Rectal smooth muscle tissue (tissue), 1 donor: ENCODE data around the gene SPZ1.
"Not testable (repeated sequence)": the region's sequence is repeated elsewhere in the genome, so short reads cannot be mapped to it uniquely, and the experiment has no call there.

Experiments used
- H3K27ac ChIP-seq: one replicate; pipeline ENCODE4 v1.7.0; 2013; ENCODE audit warnings: low read depth, low read length, inconsistent platforms
- H3K27me3 ChIP-seq: one replicate; pipeline ENCODE4 v1.7.0; 2013; ENCODE audit warnings: low read length; ENCODE audit not compliant: control insufficient read depth, insufficient read depth
- H3K36me3 ChIP-seq: one replicate; pipeline ENCODE4 v1.7.0; 2013; ENCODE audit warnings: low read length; ENCODE audit not compliant: control insufficient read depth, insufficient read depth
- H3K4me1 ChIP-seq: one replicate; pipeline ENCODE4 v1.7.0; 2013; ENCODE audit warnings: low read length; ENCODE audit not compliant: control insufficient read depth, insufficient read depth
- H3K4me3 ChIP-seq: one replicate; pipeline ENCODE4 v1.7.0; 2013; ENCODE audit warnings: low read length
- H3K9ac ChIP-seq: one replicate; pipeline ENCODE4 v1.7.0; 2013; ENCODE audit warnings: low read length

The SPZ1 gene

GRCh38 chr5:80300125-80300524, 19.7 kb upstream of the SPZ1 start:
- no peak overlapping the region for H3K9ac ChIP-seq
- H3K4me1 ChIP-seq, result no peaks in the 10 kb centered on the region
- H3K4me3 ChIP-seq, result no peak overlapping the region
- H3K27me3 ChIP-seq, result no peaks in the 10 kb centered on the region
- no peaks in the 10 kb centered on the region for H3K36me3 ChIP-seq
- no peak overlapping the region for H3K27ac ChIP-seq

- H3K27ac ChIP-seq, H3K27me3 ChIP-seq, H3K36me3 ChIP-seq, H3K4me3 ChIP-seq, H3K4me1 ChIP-seq, H3K9ac ChIP-seq: not testable (repeated sequence)
Observed at GRCh38 chr5:80300796-80301195, 19.0 kb upstream of the SPZ1 start.

- H3K27me3 ChIP-seq, H3K27ac ChIP-seq, H3K9ac ChIP-seq, H3K36me3 ChIP-seq, H3K4me3 ChIP-seq, H3K4me1 ChIP-seq: not testable (repeated sequence)
Observed at GRCh38 chr5:80301342-80301741, 18.5 kb upstream of the SPZ1 start.

GRCh38 chr5:80302636-80303035, 17.2 kb upstream of the SPZ1 start:
- Histone ChIP-seq H3K27me3 (no peaks in the 10 kb centered on the region), H3K9ac (no peak overlapping the region), H3K4me1 (no peaks in the 10 kb centered on the region), H3K36me3 (no peaks in the 10 kb centered on the region), H3K27ac (no peak overlapping the region), H3K4me3 (no peak overlapping the region)

GRCh38 chr5:80308526-80308925, 11.3 kb upstream of the SPZ1 start:
- H3K9ac ChIP-seq, result no peak overlapping the region
- H3K36me3 ChIP-seq, result no peaks in the 10 kb centered on the region

GRCh38 chr5:80309871-80310665, 9.7 kb upstream of the SPZ1 start:
- Histone ChIP-seq H3K9ac (no peak overlapping the region), H3K4me3 (no peak overlapping the region), H3K27me3 (no peaks in the 10 kb centered on the region), H3K27ac (no peak overlapping the region), H3K4me1 (no peaks in the 10 kb centered on the region), H3K36me3 (no peaks in the 10 kb centered on the region)

More at GRCh38 chr5:80308526-80308925, 11.3 kb upstream of the SPZ1 start:
- Histone ChIP-seq H3K27me3 (no peaks in the 10 kb centered on the region), H3K27ac (no peak overlapping the region), H3K4me1 (no peaks in the 10 kb centered on the region), H3K4me3 (no peak overlapping the region)

- H3K4me1 ChIP-seq, result no peaks in the 10 kb centered on the region
- no peaks in the 10 kb centered on the region for H3K36me3 ChIP-seq
- no peak overlapping the region for H3K4me3 ChIP-seq
- no peak overlapping the region for H3K27ac ChIP-seq
- H3K9ac ChIP-seq, result no peak overlapping the region
- H3K27me3 ChIP-seq, result no peaks in the 10 kb centered on the region
Observed at GRCh38 chr5:80315244-80315643, 4.6 kb upstream of the SPZ1 start.

GRCh38 chr5:80318212-80318611, 1.6 kb upstream of the SPZ1 start:
- H3K36me3 ChIP-seq, result no peaks in the 10 kb centered on the region
- H3K27ac ChIP-seq, result no peak overlapping the region
- H3K9ac ChIP-seq, result no peak overlapping the region
- no peaks in the 10 kb centered on the region for H3K4me1 ChIP-seq
- no peaks in the 10 kb centered on the region for H3K27me3 ChIP-seq
- H3K4me3 ChIP-seq, result no peak overlapping the region

- Histone ChIP-seq H3K27me3 (no peaks in the 10 kb centered on the region), H3K4me3 (no peak overlapping the region), H3K36me3 (no peaks in the 10 kb centered on the region), H3K4me1 (no peaks in the 10 kb centered on the region), H3K9ac (no peak overlapping the region), H3K27ac (no peak overlapping the region)
Observed at GRCh38 chr5:80324912-80325311, 5.1 kb downstream of the SPZ1 start.

GRCh38 chr5:80326468-80326867, 6.7 kb downstream of the SPZ1 start:
- H3K27ac ChIP-seq, result no peak overlapping the region
- H3K36me3 ChIP-seq, result no peaks in the 10 kb centered on the region
- H3K4me1 ChIP-seq, result no peaks in the 10 kb centered on the region
- no peaks in the 10 kb centered on the region for H3K27me3 ChIP-seq
- H3K4me3 ChIP-seq, result no peak overlapping the region
- no peak overlapping the region for H3K9ac ChIP-seq

- H3K27ac ChIP-seq, result no peak overlapping the region
- no peak overlapping the region for H3K9ac ChIP-seq
- H3K4me1 ChIP-seq, result no peaks in the 10 kb centered on the region
- no peak overlapping the region for H3K4me3 ChIP-seq
- H3K36me3 ChIP-seq, result no peaks in the 10 kb centered on the region
- H3K27me3 ChIP-seq, result no peaks in the 10 kb centered on the region
Observed at GRCh38 chr5:80337379-80337778, 17.6 kb downstream of the SPZ1 start.

- H3K4me1 ChIP-seq, result no peaks in the 10 kb centered on the region
- H3K27ac ChIP-seq, result no peak overlapping the region
- no peaks in the 10 kb centered on the region for H3K27me3 ChIP-seq
- H3K4me3 ChIP-seq, result no peak overlapping the region
- no peaks in the 10 kb centered on the region for H3K36me3 ChIP-seq
- no peak overlapping the region for H3K9ac ChIP-seq
Observed at GRCh38 chr5:80339116-80339515, 19.3 kb downstream of the SPZ1 start.

- no peak overlapping the region for H3K27ac ChIP-seq
- no peaks in the 10 kb centered on the region for H3K4me1 ChIP-seq
- H3K9ac ChIP-seq, result no peak overlapping the region
- no peaks in the 10 kb centered on the region for H3K27me3 ChIP-seq
- H3K4me3 ChIP-seq, result no peak overlapping the region
- H3K36me3 ChIP-seq, result no peaks in the 10 kb centered on the region
Observed at GRCh38 chr5:80341016-80341775, 21.4 kb downstream of the SPZ1 start.
